HepG2 (cell line): Measurements from ENCODE around the gene EHD1. TPM values are rescaled to one million over a fixed set of nuclear protein-coding genes. Genes with fewer than 3 reads are reported as not detected.

ENCODE experiments used
- ATF3 ChIP-seq: sonication (generic); formaldehyde crosslinking; IDR thresholded peaks from 2 replicates; pipeline ENCODE4 v1.4.0; 2020; ENCODE audit warnings: missing genetic modification reagents
- CEBPB ChIP-seq: IDR thresholded peaks from 2 replicates; pipeline ENCODE4 v1.6.1; 2011; ENCODE audit warnings: low read depth, low read length, improper control_type of control experiment, borderline replicate concordance
- EP300 ChIP-seq, 3 experiments: sonication (generic) in 1 of 3; formaldehyde crosslinking in 1 of 3; IDR thresholded peaks; 2 replicates each; pipeline versions ENCODE4 v1.5.1 to v1.6.1; 2011 to 2020; ENCODE audit warnings: low read depth in 2 of 3, low read length in 2 of 3, borderline replicate concordance in 1 of 3, improper control_type of control experiment in 1 of 3, mild to moderate bottlenecking in 1 of 3, missing genetic modification reagents in 1 of 3, moderate library complexity in 1 of 3
- GABPB1 ChIP-seq: IDR thresholded peaks from 2 replicates; pipeline ENCODE4 v1.6.1; 2016; ENCODE audit warnings: mild to moderate bottlenecking, missing genetic modification reagents, moderate library complexity, missing compliant biosample characterization
- HMG20A ChIP-seq: IDR thresholded peaks from 2 replicates; pipeline ENCODE4 v1.6.1; 2016; ENCODE audit warnings: borderline replicate concordance
- JARID2 ChIP-seq: sonication (generic); formaldehyde crosslinking; IDR thresholded peaks from 2 replicates; pipeline ENCODE4 v1.8.1; 2023; ENCODE audit warnings: missing genetic modification reagents, inconsistent platforms; ENCODE audit not compliant: insufficient replicate concordance
- MEF2D ChIP-seq: sonication (generic); formaldehyde crosslinking; IDR thresholded peaks from 2 replicates; pipeline ENCODE4 v1.5.1; 2020; ENCODE audit warnings: mild to moderate bottlenecking, missing genetic modification reagents
- NKX3-1 ChIP-seq: sonication (generic); formaldehyde crosslinking; IDR thresholded peaks from 2 replicates; pipeline ENCODE4 v1.5.0; 2020; ENCODE audit warnings: missing genetic modification reagents
- SOX13 ChIP-seq, 3 experiments: fragments of 450-650 bp in 1 of 3; sonication (generic) in 1 of 3; formaldehyde crosslinking in 1 of 3; IDR thresholded peaks in 2 of 3; conservative IDR thresholded peaks in 1 of 3; 2 replicates each; pipeline versions ENCODE4 v1.5.0 to v1.6.1; 2016 to 2020; ENCODE audit warnings: antibody characterized with exemption in 1 of 3, mild to moderate bottlenecking in 1 of 3, missing compliant biosample characterization in 1 of 3, missing genetic modification reagents in 1 of 3, moderate library complexity in 1 of 3
- SOX5 ChIP-seq: IDR thresholded peaks from 2 replicates; pipeline ENCODE4 v1.6.1; 2016; ENCODE audit warnings: borderline replicate concordance
- ZFP37 ChIP-seq: sonication (generic); formaldehyde crosslinking; IDR thresholded peaks from 2 replicates; pipeline ENCODE4 v1.4.0; 2020; ENCODE audit warnings: missing genetic modification reagents, borderline replicate concordance
- ZXDC ChIP-seq: sonication (generic); formaldehyde crosslinking; IDR thresholded peaks from 2 replicates; pipeline ENCODE4 v1.5.0; 2020; ENCODE audit warnings: mild to moderate bottlenecking, missing genetic modification reagents
- polyA plus RNA-seq, 8 experiments: library from polyadenylated mRNA; depleted of rRNA in 3 of 8; stranded (reverse) in 7 of 8; unstranded in 1 of 8; fragments of >200 nt; fragmentation: Illumina TruSeq in 4 of 8; extraction: Trizol in 4 of 8; gene quantifications; 2 replicates each; pipeline versions ENCODE4 v1.2.1 to v1.2.3, GENCODE V29; 2011 to 2016; ENCODE audit warnings: low read depth in 4 of 8, missing spikeins in 1 of 8, mixed read lengths in 1 of 8; ENCODE audit not compliant: insufficient read depth in 1 of 8
- total RNA-seq, 5 experiments: library from RNA; depleted of rRNA; stranded (reverse); fragments of >200 nt; fragmentation: Illumina TruSeq; extraction: Trizol; gene quantifications; 2 replicates each; pipeline ENCODE4 v1.2.3, GENCODE V29; 2016; ENCODE audit warnings: low read depth in 1 of 5
- TF ChIP-seq, protein P1 (sequence below): sonication (generic); formaldehyde crosslinking; IDR thresholded peaks from 2 replicates; pipeline ENCODE4 v1.4.0; 2020; ENCODE audit warnings: mild to moderate bottlenecking, missing genetic modification reagents
- TF ChIP-seq, protein P2 (sequence below), 2 experiments: sonication (generic) in 1 of 2; formaldehyde crosslinking in 1 of 2; IDR thresholded peaks; 2 replicates each; pipeline versions ENCODE4 v1.6.1 to v1.9.0; 2014 to 2022; ENCODE audit warnings: antibody characterized with exemption in 1 of 2, borderline replicate concordance in 1 of 2, inconsistent platforms in 1 of 2, low read depth in 1 of 2, missing genetic modification reagents in 1 of 2
- TF ChIP-seq, protein P3 (sequence below): fragments of 450-650 bp; IDR thresholded peaks from 2 replicates; pipeline ENCODE4 v1.6.1; 2016

EHD1 gene
- total and polyA plus RNA-seq, 2 of the 13 experiments (the other 11 are each of a cell fraction or from before 2014, with no cell fraction given), result 23.6 to 26.6 TPM

DNA sequence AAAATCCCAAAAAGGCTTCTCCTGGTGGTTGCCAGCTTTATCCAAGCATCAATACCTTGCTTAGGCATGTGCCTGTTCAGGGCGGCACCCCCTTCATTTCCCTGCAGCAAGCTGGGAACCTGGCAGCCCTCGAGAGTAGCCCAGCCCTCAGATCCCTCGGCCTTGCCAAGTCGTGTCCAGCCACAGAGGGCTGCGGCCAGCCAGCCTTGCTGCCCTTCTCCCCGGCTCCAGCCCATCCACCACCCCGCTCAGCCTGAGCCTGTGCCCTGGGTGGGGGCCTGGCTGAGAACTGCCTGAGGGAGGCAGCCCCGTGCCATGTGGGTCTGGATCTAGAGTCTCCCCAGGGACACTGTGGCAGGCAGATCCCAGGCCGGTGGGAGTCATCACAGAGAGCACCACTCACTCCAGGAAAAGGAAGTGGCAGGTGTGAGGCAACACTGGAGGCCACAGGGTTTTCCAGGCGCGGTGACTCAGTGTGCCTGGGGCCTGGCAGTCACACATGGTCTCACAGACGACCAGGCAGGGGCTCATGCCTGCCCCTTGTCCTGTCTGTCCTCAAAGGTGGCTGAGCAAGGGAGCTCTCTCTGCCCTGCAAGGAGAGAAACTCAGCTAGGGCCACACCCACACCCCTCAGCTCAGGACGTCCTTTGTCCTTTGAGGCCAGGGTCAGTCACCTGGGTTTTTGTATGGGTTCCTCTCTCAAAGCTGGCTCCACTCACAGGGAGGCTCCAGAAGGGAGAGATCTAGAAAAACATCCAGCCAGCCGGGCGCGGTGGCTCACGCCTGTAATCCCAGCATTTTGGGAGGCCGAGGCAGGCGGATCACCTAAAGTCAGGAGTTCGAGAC lies 21.8 kb downstream of the EHD1 start (continued):
- TF ChIP-seq, protein P1, sequence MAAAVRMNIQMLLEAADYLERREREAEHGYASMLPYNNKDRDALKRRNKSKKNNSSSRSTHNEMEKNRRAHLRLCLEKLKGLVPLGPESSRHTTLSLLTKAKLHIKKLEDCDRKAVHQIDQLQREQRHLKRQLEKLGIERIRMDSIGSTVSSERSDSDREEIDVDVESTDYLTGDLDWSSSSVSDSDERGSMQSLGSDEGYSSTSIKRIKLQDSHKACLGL (CRISPR knock-in tag), result peak; percentile 50; the same call in 1 of the 2 replicates
- TF ChIP-seq ZXDC (CRISPR knock-in tag) (no peak), MEF2D (CRISPR knock-in tag) (no peak), NKX3-1 (CRISPR knock-in tag) (no peak), HMG20A (CRISPR knock-in tag) (peak; percentile 16; the same call in 1 of the 2 replicates), ZFP37 (CRISPR knock-in tag) (no peak), JARID2 (CRISPR knock-in tag) (peak; percentile 40), GABPB1 (peak; percentile 72), EP300 (IDR thresholded peaks at IDR 0.05; ENCODE audit: low read depth in 2 of 2, low read length in 2 of 2) (no peak), EP300 (CRISPR knock-in tag; IDR thresholded peaks at IDR 0.05; ENCODE audit: borderline replicate concordance) (peak; percentile 76), SOX13 (IDR thresholded peaks at IDR 0.05) (no peak), SOX13 (CRISPR knock-in tag; conservative IDR thresholded peaks at IDR 0.05 in 1 of 2, IDR thresholded peaks at IDR 0.05 in 1 of 2) (no peak), ATF3 (CRISPR knock-in tag) (peak; percentile 43; the same call in 1 of the 2 replicates), CEBPB (peak; percentile 71), SOX5 (no peak)
- TF ChIP-seq, protein P2, sequence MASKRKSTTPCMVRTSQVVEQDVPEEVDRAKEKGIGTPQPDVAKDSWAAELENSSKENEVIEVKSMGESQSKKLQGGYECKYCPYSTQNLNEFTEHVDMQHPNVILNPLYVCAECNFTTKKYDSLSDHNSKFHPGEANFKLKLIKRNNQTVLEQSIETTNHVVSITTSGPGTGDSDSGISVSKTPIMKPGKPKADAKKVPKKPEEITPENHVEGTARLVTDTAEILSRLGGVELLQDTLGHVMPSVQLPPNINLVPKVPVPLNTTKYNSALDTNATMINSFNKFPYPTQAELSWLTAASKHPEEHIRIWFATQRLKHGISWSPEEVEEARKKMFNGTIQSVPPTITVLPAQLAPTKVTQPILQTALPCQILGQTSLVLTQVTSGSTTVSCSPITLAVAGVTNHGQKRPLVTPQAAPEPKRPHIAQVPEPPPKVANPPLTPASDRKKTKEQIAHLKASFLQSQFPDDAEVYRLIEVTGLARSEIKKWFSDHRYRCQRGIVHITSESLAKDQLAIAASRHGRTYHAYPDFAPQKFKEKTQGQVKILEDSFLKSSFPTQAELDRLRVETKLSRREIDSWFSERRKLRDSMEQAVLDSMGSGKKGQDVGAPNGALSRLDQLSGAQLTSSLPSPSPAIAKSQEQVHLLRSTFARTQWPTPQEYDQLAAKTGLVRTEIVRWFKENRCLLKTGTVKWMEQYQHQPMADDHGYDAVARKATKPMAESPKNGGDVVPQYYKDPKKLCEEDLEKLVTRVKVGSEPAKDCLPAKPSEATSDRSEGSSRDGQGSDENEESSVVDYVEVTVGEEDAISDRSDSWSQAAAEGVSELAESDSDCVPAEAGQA (IDR thresholded peaks at IDR 0.05; ENCODE audit: low read depth), result 0 out of 2 replicates have a peak, but pooled peaks have one; percentile 23
- TF ChIP-seq, protein P2 (CRISPR knock-in tag; IDR thresholded peaks at IDR 0.05; ENCODE audit: borderline replicate concordance), result no peak
- TF ChIP-seq, protein P3, sequence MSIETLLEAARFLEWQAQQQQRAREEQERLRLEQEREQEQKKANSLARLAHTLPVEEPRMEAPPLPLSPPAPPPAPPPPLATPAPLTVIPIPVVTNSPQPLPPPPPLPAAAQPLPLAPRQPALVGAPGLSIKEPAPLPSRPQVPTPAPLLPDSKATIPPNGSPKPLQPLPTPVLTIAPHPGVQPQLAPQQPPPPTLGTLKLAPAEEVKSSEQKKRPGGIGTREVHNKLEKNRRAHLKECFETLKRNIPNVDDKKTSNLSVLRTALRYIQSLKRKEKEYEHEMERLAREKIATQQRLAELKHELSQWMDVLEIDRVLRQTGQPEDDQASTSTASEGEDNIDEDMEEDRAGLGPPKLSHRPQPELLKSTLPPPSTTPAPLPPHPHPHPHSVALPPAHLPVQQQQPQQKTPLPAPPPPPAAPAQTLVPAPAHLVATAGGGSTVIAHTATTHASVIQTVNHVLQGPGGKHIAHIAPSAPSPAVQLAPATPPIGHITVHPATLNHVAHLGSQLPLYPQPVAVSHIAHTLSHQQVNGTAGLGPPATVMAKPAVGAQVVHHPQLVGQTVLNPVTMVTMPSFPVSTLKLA, result no peak
